Parathyroid adenoma (tissue), 2 donors: ENCODE data around the gene ACIN1.
A peak's percentile ranks its signal among the peaks of the same experiment; 100 is the strongest.

ENCODE experiments used
- H2AFZ ChIP-seq: fragments of 300-600 bp; sonication (generic); one replicate; pipeline ENCODE4 v1.7.0; 2017; ENCODE audit warnings: antibody characterized with exemption, mild to moderate bottlenecking
- H3K27ac ChIP-seq: fragments of 300-600 bp; sonication (generic); one replicate; pipeline ENCODE4 v1.7.0; 2017
- H3K27me3 ChIP-seq: fragments of 300-600 bp; sonication (generic); one replicate; pipeline ENCODE4 v1.7.0; 2017; ENCODE audit warnings: low read length; ENCODE audit not compliant: control insufficient read depth, insufficient read depth
- H3K36me3 ChIP-seq: fragments of 300-600 bp; sonication (generic); one replicate; pipeline ENCODE4 v1.7.0; 2017; ENCODE audit warnings: low read length; ENCODE audit not compliant: control insufficient read depth, insufficient read depth
- H3K4me1 ChIP-seq: fragments of 300-600 bp; sonication (generic); one replicate; pipeline ENCODE4 v1.7.0; 2017; ENCODE audit warnings: control low read depth
- H3K4me2 ChIP-seq: fragments of 300-600 bp; sonication (generic); one replicate; pipeline ENCODE4 v1.7.0; 2017; ENCODE audit warnings: low read length
- H3K4me3 ChIP-seq: fragments of 300-600 bp; sonication (generic); one replicate; pipeline ENCODE4 v1.7.0; 2017; ENCODE audit warnings: low read depth, low read length
- H3K79me2 ChIP-seq: fragments of 300-600 bp; sonication (generic); one replicate; pipeline ENCODE4 v1.7.0; 2017; ENCODE audit warnings: control low read depth
- H3K9ac ChIP-seq: fragments of 300-600 bp; sonication (generic); one replicate; pipeline ENCODE4 v1.7.0; 2017; ENCODE audit warnings: mild to moderate bottlenecking
- H3K9me3 ChIP-seq: fragments of 300-600 bp; sonication (generic); one replicate; pipeline ENCODE4 v1.7.0; 2017; ENCODE audit warnings: low read length; ENCODE audit not compliant: control insufficient read depth
- TF ChIP-seq, protein P1 (sequence below): fragments of 300-600 bp; sonication (generic); IDR thresholded peaks from one replicate; pipeline ENCODE4 v1.7.0; 2017; ENCODE audit warnings: antibody characterized with exemption, mild to moderate bottlenecking
- donor health status: primary hyperparathyroidism.

Gene ACIN1

DNA sequence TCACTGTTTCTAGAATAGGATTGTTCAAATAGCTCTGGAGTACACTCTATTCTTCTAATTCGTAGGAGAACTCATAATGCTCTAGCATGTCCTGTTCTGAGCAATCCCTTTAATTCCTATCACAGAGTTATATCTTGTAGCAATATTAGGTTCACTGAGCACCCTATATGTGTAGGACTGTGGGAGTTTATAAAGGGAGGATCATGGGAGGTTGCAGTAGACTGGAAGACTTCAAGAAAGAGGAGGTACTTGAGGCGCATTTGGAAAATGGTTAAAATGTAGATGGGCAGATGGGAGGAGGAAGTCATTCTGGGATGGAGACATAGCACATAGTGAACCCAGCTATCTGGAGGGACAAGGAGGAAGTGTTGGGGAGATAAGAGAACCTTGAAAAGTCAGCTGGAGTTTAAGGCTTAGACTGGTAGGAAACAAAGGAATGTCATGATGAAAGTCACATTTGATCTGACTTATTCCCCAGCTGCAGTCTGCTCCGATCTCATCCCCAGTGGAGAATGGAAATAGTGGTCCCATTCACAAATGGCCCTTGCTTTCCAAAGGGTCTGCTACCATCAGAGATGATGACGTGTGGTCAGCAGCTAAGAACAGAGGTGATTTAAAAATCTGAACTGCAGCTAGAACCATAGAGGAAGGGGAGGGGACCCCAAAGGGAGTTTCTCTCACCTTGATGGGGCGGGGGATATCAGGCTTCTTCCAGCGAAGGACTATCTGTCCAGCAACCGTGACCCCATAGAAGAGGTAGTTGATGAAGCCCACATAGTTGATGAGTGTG, 34.2 kb upstream of the ACIN1 start:
- no peaks in the 10 kb centered on the region for H3K27me3 ChIP-seq

DNA sequence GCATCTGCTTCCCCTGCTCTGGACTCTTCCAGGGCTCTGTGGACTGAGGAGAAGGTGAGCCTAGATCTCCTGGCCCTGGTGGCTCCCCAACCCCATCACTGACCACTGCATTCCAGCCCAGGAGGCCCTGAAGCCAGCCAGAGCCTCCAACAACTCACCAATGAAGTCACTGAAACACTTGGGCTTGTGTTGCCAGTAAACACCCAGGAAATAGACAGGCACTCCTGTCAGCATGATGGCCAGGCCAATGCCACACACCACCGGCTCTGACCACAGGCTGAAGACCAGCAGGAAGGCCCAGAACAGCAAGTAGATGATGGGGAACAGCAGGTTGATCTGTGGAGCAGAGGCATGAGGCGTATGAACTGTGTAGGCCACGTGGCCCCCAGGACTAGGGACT, 32.9 kb upstream of the ACIN1 start:
- H3K4me1 ChIP-seq = peaks cover 71% of the 10 kb centered on the region
- no peak overlapping the region for H2AFZ ChIP-seq
- peaks cover 4% of the 10 kb centered on the region for H3K79me2 ChIP-seq
- TF ChIP-seq, protein P1, sequence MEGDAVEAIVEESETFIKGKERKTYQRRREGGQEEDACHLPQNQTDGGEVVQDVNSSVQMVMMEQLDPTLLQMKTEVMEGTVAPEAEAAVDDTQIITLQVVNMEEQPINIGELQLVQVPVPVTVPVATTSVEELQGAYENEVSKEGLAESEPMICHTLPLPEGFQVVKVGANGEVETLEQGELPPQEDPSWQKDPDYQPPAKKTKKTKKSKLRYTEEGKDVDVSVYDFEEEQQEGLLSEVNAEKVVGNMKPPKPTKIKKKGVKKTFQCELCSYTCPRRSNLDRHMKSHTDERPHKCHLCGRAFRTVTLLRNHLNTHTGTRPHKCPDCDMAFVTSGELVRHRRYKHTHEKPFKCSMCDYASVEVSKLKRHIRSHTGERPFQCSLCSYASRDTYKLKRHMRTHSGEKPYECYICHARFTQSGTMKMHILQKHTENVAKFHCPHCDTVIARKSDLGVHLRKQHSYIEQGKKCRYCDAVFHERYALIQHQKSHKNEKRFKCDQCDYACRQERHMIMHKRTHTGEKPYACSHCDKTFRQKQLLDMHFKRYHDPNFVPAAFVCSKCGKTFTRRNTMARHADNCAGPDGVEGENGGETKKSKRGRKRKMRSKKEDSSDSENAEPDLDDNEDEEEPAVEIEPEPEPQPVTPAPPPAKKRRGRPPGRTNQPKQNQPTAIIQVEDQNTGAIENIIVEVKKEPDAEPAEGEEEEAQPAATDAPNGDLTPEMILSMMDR = no peak
- no peaks in the 10 kb centered on the region for H3K36me3 ChIP-seq
- H3K4me2 ChIP-seq = no peak overlapping the region
- H3K9ac ChIP-seq = no peak overlapping the region
- peak overlapping the region; percentile 100 for H3K27ac ChIP-seq
- no peaks in the 10 kb centered on the region for H3K27me3 ChIP-seq
- no peaks in the 10 kb centered on the region for H3K9me3 ChIP-seq
- no peak overlapping the region for H3K4me3 ChIP-seq

More for the DNA sequence above, 34.2 kb upstream of the ACIN1 start:
- Histone ChIP-seq H2AFZ (no peak overlapping the region), H3K4me1 (peaks cover 58% of the 10 kb centered on the region), H3K79me2 (peaks cover 4% of the 10 kb centered on the region), H3K9ac (no peak overlapping the region), H3K4me2 (no peak overlapping the region), H3K27ac (peak overlapping the region; percentile 100), H3K4me3 (no peak overlapping the region), H3K36me3 (no peaks in the 10 kb centered on the region), H3K9me3 (no peaks in the 10 kb centered on the region)
- TF ChIP-seq, protein P1 = no peak

DNA sequence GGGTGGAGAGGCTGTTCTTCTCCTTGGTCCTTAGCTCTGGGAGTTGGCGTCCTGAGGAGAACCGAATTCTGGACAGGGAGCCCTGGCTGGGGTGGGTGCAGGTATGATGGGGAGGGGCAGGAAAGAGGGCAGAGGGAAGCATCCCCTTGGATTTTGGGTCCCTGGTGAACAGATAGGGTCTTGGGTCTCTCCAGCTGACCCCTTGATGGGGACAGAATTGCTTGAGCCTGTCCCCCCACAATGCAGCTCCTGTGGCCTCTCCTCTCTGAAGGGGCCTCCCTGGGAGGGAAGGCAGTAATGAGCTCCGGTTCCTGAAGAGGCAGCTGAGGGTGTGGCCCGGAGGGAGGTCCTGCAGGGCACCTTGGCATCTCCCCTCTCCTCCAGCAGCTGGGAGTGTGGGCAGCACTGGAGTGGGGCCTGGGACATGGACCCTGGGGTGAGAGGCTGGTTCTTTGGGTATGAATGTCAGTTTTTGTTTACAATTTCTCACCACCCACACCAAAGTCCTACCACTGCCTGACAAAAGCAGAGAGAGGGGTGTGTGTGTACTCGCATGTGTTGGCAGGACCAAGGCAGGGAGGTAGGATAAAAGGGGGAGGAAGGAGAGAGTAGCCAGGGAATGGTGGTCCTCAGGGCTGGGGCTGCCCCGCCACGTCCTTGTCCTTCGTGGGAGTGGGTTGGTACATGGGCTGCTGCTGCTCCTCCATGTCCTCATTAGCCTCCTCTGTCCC, 31.8 kb upstream of the ACIN1 start:
- TF ChIP-seq, protein P1 = no peak
- Histone ChIP-seq H3K27ac (peak overlapping the region; percentile 100), H3K36me3 (no peaks in the 10 kb centered on the region), H3K9ac (no peak overlapping the region), H3K79me2 (peaks cover 4% of the 10 kb centered on the region), H3K27me3 (no peaks in the 10 kb centered on the region), H3K4me1 (peaks cover 82% of the 10 kb centered on the region), H3K4me3 (no peak overlapping the region), H2AFZ (peak overlapping the region; percentile 20), H3K4me2 (no peak overlapping the region), H3K9me3 (no peaks in the 10 kb centered on the region)

DNA sequence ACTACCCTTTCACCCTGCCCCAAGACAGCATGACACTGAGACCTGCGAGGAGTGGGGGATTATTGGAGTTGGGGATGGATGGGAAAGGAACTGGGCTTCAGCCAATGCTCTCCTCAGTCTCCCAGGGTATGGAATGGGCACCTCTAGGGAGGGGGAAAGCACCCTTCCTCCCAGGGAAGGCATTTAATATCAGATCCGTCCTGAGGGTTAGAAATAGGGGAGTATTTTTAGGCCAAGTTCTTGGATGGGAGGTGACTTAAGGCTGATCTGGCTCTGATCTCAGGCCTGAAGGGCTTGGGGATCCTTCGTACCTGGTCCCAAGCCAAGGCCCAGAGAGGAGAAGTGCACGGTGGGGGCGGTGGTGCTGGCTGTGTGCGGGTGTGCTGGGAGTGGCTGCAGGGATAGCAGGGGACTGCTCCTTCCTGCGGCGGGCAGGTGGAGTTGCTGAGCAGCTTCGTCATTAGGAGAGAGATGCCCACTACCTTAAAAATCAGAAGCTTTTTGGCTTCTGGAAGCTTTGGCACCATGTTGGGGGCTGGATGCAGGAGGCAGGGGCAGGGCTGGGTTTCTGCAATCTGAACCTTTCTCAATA, 31.1 kb upstream of the ACIN1 start:
- Histone ChIP-seq H3K4me3 (no peak overlapping the region), H3K27me3 (no peaks in the 10 kb centered on the region), H3K36me3 (no peaks in the 10 kb centered on the region), H3K4me1 (peaks cover 77% of the 10 kb centered on the region), H3K79me2 (peaks cover 4% of the 10 kb centered on the region), H3K4me2 (no peak overlapping the region), H3K9ac (no peak overlapping the region), H3K27ac (peak overlapping the region; percentile 100), H2AFZ (peak overlapping the region; percentile 20), H3K9me3 (no peaks in the 10 kb centered on the region)
- TF ChIP-seq, protein P1 = no peak
